HG02678 (cell line): Measurements from ENCODE around the gene KRT33B.
"Not testable (repeated sequence)": the region's sequence is repeated elsewhere in the genome, so short reads cannot be mapped to it uniquely, and the experiment has no call there.

Source experiments
- ATAC-seq: cut with Tn5 transposase; IDR thresholded peaks from one replicate; pipeline ENCODE4 v1.9.1; 2021; ENCODE audit warnings: mild to moderate bottlenecking, moderate library complexity; ENCODE audit not compliant: unreplicated experiment

The KRT33B gene

DNA sequence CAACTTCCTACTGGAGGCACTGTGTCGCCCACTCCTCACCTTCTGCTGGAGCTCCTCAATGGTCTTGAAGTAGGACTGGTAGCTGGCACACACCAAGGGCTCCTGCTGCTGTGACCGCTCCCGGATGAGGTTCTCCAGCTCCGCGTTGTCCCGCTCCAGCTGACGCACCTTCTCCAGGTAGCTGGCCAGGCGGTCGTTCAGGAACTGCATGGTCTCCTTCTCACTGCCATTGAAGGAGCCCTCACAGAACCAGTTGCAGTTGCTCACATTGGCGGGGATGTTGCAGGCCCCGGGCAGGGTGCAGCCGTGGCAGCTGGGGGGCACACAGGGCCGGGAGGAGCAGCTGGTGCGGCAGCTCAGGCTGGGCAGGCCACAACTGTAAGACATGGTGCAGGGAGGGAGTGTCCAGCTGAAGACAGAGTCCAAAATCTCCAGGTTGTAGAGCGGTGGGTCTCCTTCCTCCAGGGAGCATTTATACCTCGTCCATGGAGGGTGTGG, 19.2 kb downstream of the KRT33B start, which contains the start of gene KRT33A:
Gene KRT33A (minus strand): TSS at position 448 of the 498 bp plus-strand sequence. CDS start 61 bp downstream, at position 387.
- not testable (repeated sequence) for ATAC-seq

DNA sequence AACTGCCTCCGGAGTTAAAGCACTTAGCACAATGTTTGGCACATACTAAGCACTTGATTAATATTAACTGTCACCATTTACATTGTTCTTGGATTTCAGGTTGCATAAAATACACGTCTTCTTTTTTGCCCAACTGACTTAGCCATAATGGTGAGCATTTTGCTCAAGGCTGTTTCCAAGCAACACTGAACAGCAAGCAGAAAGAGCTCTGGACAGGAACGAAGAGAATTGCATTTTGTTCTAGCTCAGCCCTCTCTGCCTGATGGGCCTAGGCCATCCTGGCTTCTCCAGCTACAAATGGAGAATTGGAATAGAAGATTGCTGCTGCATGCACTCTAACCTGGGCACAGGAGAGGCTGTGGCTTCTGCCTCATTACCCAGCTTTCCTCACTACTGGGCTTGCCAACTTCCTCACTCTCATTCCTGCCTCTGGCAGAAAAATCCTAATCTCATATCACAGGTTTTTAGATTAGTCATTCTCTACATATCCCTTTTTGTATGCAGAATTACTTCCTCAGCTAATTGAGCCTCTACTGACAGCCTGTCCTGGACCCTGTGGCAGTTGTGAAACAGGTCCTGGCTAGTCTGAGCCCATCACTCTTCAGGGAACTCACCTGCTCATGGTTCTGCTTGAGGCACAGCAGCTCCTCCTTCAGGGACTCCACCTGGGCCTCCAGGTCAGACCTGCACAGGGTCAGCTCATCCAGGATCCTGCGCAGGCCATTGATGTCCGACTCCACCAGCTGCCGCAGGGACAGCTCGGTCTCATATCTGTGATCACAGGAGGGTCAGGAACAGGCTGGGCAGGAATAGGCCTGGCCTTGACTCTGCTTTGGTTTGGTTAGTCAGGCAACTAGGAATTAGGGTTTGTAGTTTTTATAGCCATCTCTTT, 21.5 kb downstream of the KRT33B start:
- no peak for ATAC-seq

DNA sequence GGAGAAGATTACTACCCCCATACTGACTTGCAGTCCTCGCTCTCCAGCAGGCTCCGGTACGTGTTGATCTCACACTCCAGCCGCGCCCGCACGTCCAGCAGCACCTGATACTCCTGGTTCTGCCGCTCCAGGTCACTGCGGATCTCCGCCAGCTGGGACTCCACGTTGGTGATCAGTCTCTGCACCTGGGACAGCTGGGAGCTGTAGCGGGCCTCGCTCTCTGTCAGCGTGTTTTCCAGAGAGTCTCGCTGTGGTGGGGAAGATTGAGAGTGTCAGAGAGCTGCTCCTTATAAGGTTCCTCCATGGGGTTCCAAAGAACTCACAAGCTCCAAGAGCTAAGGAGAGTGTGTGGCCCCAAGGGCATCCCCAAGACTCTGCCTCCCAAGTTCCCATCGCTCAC, 23.2 kb downstream of the KRT33B start:
- not testable (repeated sequence) for ATAC-seq

DNA sequence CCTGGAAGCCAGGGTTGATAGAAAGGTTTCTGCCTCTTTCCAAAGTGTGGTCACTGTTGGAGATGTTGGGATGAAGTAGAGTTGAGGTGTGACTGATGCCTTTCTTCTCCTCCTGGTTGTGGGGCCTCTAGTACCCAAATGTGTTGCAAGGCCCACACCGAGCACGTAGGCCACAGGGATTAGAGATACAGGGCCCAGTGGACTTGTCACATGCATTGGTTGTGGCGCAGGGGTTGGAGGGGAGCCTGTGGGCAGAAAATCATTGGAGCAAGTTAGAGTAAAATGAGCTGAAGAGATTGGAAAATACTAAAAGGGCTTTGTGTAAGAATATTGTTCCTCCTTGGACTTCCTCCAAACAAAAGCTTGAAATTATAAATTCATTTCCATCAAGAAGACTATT, 23.6 kb downstream of the KRT33B start:
- no peak for ATAC-seq

DNA sequence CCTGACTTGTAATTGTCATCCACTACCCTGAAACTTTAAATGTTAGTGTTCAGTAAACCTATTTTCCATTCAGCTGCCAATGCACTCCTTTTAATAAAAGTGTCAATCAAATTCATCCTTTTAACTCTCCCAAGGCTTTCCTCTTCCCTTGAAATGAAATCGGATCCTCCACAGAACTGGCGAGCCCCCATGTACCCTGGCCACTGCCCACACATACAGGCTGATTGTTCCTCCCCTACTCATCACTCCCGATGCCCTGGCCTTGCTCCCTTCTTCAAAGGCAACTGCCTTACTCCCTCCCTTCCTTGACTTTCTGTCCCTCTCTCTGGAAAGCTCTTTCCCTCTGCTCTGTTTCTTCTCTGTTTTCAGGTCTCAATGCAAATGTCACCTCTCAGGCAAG, 26.6 kb downstream of the KRT33B start:
- no peak for ATAC-seq

DNA sequence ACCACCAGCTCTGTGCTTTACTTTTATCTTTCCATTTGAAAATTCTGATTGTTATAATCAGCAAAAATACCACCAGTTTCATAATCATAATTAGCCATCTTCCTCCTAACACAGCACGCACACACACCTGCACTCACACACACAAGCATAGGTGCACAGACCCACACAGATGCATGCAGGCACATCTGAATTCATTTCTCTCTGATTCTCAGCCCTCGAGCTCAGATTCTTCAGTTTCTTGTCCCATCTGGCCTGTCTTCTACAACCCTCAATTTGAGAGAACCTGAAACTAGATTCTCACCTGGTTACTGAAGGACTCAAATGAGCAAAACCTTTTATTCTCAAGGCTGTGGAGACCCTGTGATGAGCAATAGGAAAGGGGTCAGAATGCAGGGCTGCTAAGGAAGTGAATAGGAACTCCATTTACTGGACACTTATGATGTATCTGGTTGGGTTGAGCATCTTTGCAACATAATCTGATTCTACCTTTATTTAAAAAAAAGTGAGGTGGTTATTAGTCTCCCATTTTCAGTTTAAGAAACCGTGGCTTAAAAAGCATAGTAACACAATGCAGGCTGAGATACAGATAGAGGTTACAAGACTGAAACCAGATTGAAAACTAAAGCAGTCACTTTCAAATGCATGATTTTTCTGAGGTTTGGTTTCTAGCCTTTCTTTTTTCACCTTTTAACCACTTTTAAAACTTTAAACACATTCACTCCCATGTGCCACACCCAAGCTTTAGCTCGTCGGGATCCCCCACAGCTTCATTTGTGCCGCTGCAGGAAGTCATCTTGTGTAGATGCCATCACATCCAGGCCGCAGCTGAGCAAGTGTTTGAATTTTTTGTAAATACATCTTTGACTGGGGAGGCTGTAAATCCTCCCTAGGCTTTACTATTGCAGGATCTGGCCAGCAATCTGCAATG, 28.4 kb downstream of the KRT33B start:
- ATAC-seq, result peak; percentile 50

DNA sequence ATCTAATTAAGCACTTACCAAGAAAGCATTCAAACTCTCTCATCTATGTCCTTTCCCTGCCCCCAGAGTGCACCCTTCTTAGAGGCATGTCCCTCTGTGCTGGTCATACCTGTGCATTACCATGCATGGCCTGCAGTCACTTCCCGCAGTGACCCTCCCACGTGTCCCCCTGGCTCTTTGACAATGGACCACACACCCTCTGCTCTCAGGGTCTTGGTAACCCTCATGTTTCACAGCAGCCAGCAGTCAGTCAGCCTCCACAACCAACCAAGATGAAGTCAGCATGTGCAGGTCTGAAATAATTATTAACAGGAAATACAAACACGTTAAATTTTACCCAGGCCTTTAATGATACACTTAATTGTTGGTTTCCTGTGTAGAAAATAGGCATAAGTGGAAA, 29.1 kb downstream of the KRT33B start:
- no peak for ATAC-seq

DNA sequence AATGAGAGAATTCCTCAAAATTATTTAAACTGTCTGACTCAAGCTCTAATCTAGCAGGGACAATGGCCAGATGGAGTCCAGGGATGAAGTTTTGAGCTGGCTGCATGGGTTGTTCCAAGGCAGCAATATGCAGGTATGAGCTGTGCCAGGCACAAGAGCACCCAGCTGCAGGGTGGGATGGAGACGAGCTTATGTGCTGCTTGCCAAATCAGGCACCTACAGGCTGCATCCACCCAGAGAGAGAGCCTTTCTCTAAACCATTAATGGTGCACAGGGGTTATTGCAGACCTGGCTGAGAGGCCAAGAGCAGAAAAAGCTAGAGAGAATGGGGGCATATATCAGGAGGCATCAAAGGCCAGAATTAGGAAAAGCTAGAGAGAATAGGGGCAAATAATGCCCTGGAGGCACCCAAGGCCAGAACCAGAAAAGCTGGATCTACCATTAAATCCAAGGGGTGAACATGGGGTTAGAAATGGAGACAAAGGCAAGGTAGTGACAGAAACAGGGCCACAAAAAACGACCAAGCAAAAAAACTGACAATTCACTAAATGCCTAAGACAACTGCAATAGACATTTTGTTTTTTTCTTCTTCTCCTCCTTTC, 29.9 kb downstream of the KRT33B start:
- no peak for ATAC-seq

DNA sequence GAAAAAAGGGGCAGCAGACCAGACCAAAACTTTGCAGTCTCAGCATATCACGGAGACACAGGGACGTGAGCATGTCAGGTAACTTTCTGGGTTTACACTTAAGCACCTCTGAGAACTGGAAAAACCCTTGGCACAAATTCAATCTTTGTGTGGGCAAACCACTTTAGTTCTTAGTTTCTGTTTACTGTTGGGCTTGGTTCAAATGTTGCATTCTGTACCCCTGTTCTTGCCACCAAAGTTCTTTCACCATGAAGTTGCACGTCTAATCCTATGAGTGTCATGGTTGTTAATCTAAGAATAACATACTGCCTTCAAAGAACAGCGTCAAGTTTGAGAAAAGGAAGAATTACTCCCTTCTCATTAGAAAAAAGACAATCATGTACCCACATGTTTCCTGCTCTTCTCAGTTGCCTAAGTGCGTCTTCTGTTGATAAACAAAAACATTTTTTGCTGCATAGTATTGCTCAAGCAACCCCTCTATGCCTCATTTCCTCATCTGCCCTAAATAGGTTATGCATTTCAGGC, 30.6 kb downstream of the KRT33B start:
- no peak for ATAC-seq

DNA sequence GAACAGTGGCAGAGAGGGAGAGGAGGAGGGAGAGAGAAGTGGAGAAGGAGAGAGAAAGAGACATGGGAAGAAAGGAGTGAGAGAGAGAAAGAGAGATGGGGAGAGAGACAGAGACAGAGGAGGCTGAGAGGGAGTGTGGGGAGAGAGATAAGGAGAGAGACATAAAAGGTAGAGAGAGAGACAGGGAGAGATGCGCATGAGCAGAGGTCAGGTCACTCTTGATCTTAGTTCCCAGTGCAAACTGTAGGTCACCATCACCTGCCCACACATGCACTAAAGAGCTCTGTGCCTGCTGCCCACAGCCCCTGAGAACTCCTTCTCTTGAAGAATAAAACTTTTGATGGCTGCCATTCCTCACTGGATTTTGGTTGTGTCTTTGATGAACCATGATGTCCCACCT, 33.9 kb downstream of the KRT33B start:
- no peak for ATAC-seq

DNA sequence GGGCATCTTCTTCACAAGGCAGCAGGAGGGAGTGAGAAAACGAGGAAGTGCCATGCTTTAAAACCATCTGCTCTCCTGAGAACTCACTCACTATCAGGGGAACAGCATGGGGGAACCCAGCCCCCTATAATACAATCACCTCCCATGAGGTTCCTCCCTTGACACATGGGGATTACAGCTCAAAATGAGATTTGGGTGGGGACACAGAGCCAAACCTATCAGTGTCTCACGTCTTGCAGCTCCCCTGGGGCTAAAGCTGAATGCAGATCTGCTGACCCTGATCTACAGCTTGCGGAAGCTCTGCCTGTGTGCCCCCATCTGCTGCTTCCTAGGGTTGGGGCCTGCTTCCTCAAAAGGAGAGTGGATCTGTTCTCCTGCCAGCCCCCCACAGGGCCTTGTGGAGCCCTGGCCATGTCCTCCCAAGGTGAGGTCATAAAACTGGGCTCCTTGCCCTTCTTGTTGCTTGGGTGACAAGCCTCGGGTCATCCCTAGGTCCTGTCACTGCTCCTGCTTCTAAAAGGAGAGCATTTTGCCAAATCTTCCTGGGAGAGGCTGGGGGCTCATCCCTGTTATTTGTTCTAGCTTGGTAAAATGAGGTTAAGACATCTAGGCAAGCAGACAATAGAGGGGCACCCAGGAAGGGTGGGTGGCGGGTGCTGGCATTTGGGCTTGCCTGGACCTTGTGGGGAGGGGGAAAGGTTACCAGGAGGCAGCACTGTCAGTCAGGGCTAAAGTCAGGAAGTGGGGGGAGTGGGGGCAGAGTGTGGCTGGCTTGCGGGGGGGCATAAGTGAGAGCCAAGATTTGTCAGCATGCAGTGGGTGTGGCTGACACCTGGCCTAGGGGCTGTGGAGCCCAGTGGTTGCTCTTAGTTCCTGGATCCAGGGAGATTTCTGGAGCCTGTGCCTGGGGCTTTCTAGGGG, 35.0 kb downstream of the KRT33B start:
- ATAC-seq, result no peak

DNA sequence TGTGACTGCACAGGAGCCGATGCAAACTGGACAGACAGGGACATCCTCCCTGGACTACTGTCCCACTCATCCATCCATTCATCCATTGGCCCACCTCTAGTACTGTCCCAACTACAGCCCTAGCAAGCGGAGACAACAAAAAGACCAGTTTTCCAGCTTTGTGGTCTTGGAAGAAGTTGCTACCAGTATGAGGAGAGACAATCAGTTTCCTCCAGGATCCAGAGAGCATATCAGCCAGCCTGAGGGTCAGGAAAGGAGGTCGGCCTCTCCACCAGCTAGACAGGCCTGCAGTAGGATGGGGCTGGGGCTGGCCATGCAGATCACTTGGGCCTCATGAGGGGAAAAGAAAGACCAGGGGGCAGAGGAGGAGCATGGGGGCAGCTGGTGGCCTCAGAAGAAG, 35.8 kb downstream of the KRT33B start:
- ATAC-seq, result no peak

DNA sequence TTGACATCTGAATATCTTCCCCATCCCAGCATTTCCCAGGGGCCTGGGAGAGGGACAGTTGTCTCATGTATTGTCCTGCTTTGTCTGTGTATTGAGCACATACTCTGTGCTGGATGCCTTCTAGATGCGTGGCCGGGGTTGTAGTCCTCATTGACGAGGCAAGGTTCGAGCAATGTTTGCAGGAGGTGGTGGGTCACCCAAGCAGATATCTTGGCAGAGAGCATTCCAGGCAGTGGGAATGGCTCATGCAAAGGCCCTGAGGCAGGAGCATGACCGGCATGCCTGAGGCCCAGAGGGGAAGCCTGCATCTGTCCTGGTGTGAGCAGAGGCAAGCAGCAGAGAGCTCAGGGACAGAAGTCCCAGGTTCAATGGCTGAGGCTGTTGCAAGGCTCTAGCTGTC, 36.5 kb downstream of the KRT33B start:
- no peak for ATAC-seq

DNA sequence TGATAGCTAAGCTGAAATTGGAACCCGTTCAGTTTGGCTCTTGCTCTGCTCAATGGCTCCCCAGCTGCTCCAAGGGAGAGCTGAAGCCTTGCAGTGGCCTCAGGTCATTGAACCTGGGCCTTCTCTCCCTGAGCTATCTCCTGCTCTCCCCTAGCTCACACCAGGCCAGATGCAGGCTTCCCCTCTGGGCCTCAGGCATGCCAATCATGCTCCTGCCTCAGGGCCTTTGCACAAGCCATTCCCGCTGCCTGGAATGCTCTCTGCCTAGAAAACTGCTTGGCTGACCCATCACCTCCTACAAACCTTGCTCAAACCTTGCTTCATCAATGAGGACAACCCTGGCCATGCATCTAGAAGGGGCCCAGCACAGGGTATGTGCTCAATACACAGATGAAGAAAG, 37.4 kb downstream of the KRT33B start:
- no peak for ATAC-seq

DNA sequence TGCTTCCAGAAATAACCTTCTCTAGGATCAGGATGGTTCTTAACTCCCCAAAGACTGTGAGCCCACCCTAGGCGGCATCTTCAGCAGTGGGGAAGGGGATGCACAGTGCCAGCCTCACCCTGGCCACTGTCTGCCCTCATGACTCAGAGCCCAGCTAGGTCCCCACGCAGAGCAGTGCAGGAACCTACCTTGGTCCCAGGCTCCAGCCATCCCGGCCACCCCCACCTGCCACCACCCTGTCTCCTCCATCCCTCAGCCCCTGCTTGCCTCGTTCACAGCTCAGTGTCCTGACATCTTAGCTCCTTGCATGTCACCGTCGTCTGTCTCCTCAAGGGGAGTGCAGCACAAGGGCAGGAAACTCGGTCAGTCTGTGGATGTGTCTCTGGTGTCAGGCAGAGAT, 38.0 kb downstream of the KRT33B start:
- no peak for ATAC-seq

DNA sequence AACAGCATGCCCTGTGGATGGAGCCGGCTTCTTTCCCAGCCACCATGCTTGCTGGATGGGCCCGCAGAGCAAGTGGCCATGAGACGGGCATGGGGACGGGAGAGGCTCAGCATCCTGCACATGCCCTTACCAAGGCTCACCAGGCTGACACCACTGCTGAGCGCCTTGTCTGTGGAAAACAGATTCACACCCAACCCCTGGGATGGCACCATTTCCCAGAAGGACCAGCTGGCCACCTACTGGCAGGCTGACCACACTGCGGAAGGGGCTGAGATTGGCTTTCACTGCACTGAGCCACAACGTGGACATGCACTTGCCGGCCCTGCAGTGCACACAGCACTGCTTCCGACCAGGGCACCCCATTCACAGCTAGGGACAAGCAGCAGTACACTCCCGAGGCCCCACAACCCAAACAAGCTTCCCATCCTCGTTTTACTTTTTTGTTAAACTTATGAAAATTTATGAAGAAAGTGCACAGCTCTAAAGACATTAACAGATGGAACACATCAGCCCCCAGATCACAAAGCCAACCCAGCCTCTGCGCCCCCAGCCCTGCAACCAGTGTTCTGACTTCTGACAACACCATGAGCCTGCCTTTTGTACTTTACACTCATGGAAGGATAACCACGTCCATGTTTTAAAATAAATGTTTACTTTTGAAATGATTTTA, 40.2 kb downstream of the KRT33B start:
- ATAC-seq, result no peak

DNA sequence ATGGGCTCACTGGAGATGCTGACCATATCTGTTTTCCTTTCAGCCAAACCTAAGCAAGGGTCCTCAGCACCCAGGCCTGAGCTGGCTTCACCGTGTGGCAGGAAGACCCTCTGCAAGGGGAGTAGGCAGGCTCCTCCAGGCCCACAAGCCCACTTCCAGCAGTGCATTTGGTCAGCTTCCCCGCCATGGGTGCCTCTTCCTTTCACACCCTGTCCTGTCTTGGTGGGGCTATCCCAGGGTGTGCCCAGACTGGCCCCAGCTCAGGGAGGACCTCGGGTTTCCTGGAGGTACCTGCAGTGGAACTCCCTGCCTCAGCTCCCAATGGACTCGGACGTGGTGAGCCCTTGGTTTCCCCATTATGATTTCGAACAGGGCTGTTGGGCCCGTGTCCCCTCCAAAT, 41.4 kb downstream of the KRT33B start:
- ATAC-seq, result no peak

DNA sequence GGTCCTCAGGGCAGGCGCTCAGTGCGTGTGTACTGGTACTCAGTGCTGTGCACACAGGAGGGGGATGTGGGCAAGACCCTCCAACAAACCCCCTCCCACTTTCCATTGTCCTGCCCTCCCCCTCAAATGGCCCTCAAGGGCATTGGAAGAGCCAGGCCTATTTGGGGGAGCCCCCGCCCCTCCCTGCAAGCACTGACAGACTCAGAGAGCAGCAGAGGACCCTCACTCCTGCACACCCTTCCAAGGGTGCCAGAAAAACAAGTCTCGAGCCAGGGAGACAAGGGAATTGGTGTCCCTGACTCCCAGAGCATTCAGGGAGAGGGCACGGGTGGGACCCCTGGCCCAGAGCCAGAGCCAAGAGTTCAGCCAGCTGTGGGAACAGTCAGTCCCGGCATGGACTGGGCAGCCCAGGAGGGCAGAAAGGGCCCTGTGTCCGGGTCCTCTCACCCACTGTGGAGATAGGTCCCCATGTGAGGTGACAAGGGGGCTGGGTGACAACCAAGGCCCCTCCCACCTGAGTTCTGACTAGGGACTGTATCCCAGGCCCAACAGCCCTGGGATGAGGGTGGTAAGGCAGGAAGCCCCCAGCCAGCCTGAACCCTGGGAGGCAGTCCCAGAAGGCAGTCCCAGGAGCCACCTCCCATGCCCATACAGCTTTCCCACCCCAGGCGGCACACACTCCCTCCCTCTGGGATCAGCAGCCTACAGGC, 42.0 kb downstream of the KRT33B start:
- ATAC-seq, result no peak
